Neuronal stem cell (in vitro differentiated cells): ENCODE measurements around the gene EIF4A3. TPM values are rescaled to one million over a fixed set of nuclear protein-coding genes. Genes with fewer than 3 reads are reported as not detected.

Experiments
- DNase-seq: peaks from one replicate; pipeline ENCODE4 v3.0.0-alpha.2; 2013; ENCODE audit warnings: low spot score
- H2AFZ ChIP-seq: one replicate; pipeline ENCODE4 v1.6.1; 2013; ENCODE audit warnings: mild to moderate bottlenecking, low read length, inconsistent platforms
- H2AK5ac ChIP-seq: 2 replicates; pipeline ENCODE4 v1.6.1; 2013; ENCODE audit warnings: low read depth, mild to moderate bottlenecking, inconsistent platforms, low read length, moderate library complexity, mixed read lengths
- H2BK120ac ChIP-seq: 2 replicates; pipeline ENCODE4 v1.6.1; 2013; ENCODE audit warnings: low read depth, mild to moderate bottlenecking, inconsistent platforms, low read length, moderate library complexity, mixed read lengths
- H2BK12ac ChIP-seq: one replicate; pipeline ENCODE4 v1.6.1; 2013; ENCODE audit warnings: low read length, inconsistent platforms
- H2BK15ac ChIP-seq: 2 replicates; pipeline ENCODE4 v1.6.1; 2013; ENCODE audit warnings: mild to moderate bottlenecking, low read length, inconsistent platforms, mixed read lengths
- H2BK5ac ChIP-seq: one replicate; pipeline ENCODE4 v1.6.1; 2013; ENCODE audit warnings: inconsistent platforms, mild to moderate bottlenecking, low read length, moderate library complexity
- H3K14ac ChIP-seq: one replicate; pipeline ENCODE4 v1.6.1; 2013; ENCODE audit warnings: low read length, inconsistent platforms
- H3K18ac ChIP-seq: 2 replicates; pipeline ENCODE4 v1.6.1; 2013; ENCODE audit warnings: low read length, inconsistent platforms
- H3K23ac ChIP-seq: 2 replicates; pipeline ENCODE4 v1.6.1; 2013; ENCODE audit warnings: low read depth, mild to moderate bottlenecking, mixed read lengths, low read length, inconsistent platforms; ENCODE audit not compliant: poor library complexity
- H3K27ac ChIP-seq: replicated peaks from 3 replicates; pipeline ENCODE4 v1.5.1; 2013; ENCODE audit warnings: low read length, inconsistent platforms
- H3K27me3 ChIP-seq, 3 experiments: 2 replicates each; pipeline ENCODE4 v1.6.1; 2013; ENCODE audit warnings: low read length in 3 of 3, mild to moderate bottlenecking in 2 of 3, inconsistent platforms in 1 of 3, low read depth in 1 of 3, mixed read lengths in 1 of 3, moderate library complexity in 1 of 3; ENCODE audit not compliant: control insufficient read depth in 3 of 3, insufficient read depth in 3 of 3
- H3K36me3 ChIP-seq, 2 donors: replicated peaks in 1 of 2; 2 replicates each; pipeline ENCODE4 v1.6.1; 2013; ENCODE audit warnings: low read length in 2 of 2; ENCODE audit not compliant: control insufficient read depth in 2 of 2, insufficient read depth in 2 of 2
- H3K4ac ChIP-seq: 2 replicates; pipeline ENCODE4 v1.6.1; 2013; ENCODE audit warnings: inconsistent platforms, mild to moderate bottlenecking, low read length, moderate library complexity
- H3K4me1 ChIP-seq, 2 donors: 1 replicate in 1 of 2; 2 replicates in 1 of 2; pipeline ENCODE4 v1.6.1; 2013; ENCODE audit warnings: low read length in 2 of 2, low read depth in 1 of 2; ENCODE audit not compliant: control insufficient read depth in 2 of 2, insufficient read depth in 1 of 2
- H3K4me2 ChIP-seq: one replicate; pipeline ENCODE4 v1.6.1; 2013; ENCODE audit warnings: mild to moderate bottlenecking, low read length, inconsistent platforms; ENCODE audit not compliant: insufficient read depth, poor library complexity, severe bottlenecking
- H3K4me3 ChIP-seq, 2 donors: 2 replicates each; pipeline ENCODE4 v1.5.1; 2013; ENCODE audit warnings: low read length in 2 of 2, mild to moderate bottlenecking in 2 of 2, inconsistent platforms in 1 of 2, moderate library complexity in 1 of 2
- H3K79me1 ChIP-seq: one replicate; pipeline ENCODE4 v1.6.1; 2013; ENCODE audit warnings: low read depth, mild to moderate bottlenecking, inconsistent platforms, low read length, moderate library complexity
- H3K9ac ChIP-seq: one replicate; pipeline ENCODE4 v1.6.1; 2013; ENCODE audit warnings: mild to moderate bottlenecking, low read depth, low read length, inconsistent platforms; ENCODE audit not compliant: poor library complexity
- H3K9me3 ChIP-seq, 2 donors: replicated peaks in 1 of 2; 2 replicates each; pipeline versions ENCODE3 to v1.6.1; 2013; ENCODE audit warnings: low read length in 2 of 2, mild to moderate bottlenecking in 2 of 2, inconsistent platforms in 1 of 2, low read depth in 1 of 2, mixed read lengths in 1 of 2, moderate library complexity in 1 of 2; ENCODE audit not compliant: control insufficient read depth in 2 of 2, insufficient read depth in 1 of 2
- H4K8ac ChIP-seq: one replicate; pipeline ENCODE4 v1.6.1; 2013; ENCODE audit warnings: low read depth, mild to moderate bottlenecking, inconsistent platforms, low read length, moderate library complexity
- H4K91ac ChIP-seq: one replicate; pipeline ENCODE4 v1.6.1; 2013; ENCODE audit warnings: low read length, low read depth, mild to moderate bottlenecking, inconsistent platforms; ENCODE audit not compliant: poor library complexity
- WGBS, 2 donors: extraction: QIAGEN DNeasy Blood & Tissue Kit; methylation state at CpG; one replicate each; pipeline ENCODE4 v1.1.7; 2013; ENCODE audit warnings: missing lambda C conversion rate in 2 of 2, mixed read lengths in 1 of 2; ENCODE audit not compliant: insufficient read length in 2 of 2, insufficient replicate concordance in 1 of 2; ENCODE audit errors: extremely low coverage in 2 of 2; 5-methylcytosine and 5-hydroxymethylcytosine counted together
- small RNA-seq: library from polyadenylated mRNA; stranded (forward); fragments of <200 nt; extraction: miRNeasy Mini kit (QIAGEN cat#:217004); gene quantifications from one replicate; pipeline ENCODE3, GENCODE V24; 2013; ENCODE audit not compliant: insufficient read depth

EIF4A3 gene

GRCh38 chr17:80086616-80087015, 60.3 kb downstream of the EIF4A3 start:
- Histone ChIP-seq H2BK120ac (no peak overlapping the region), H3K4me1 (no peaks in the 10 kb centered on the region), H3K27ac (no peak overlapping the region), H4K91ac (no peak overlapping the region), H3K14ac (no peak overlapping the region), H2AK5ac (peak overlapping the region; percentile 24), H3K9ac (no peak overlapping the region), H3K27me3 (no peaks in the 10 kb centered on the region), H3K4me3 (no peak overlapping the region), H3K18ac (no peak overlapping the region), H3K9me3 (no peaks in the 10 kb centered on the region), H2BK12ac (no peak overlapping the region), H3K4me2 (no peak overlapping the region), H4K8ac (no peak overlapping the region), H2BK15ac (no peak overlapping the region), H2AFZ (no peak overlapping the region), H2BK5ac (no peak overlapping the region), H3K4ac (no peak overlapping the region), H3K23ac (no peak overlapping the region), H3K36me3 (peaks cover 0 to 12% of the 10 kb centered on the region in 2 donors), H3K79me1 (no peaks in the 10 kb centered on the region)
- no CpG with 5 or more reads among the region's 11 CpGs for WGBS, 2 donors
- no peak for DNase-seq

GRCh38 chr17:80086081-80086480, 60.8 kb downstream of the EIF4A3 start:
- WGBS, 2 donors: no CpG with 5 or more reads among the region's 17 CpGs
- Histone ChIP-seq H3K9me3 (no peaks in the 10 kb centered on the region), H3K9ac (no peak overlapping the region), H4K91ac (no peak overlapping the region), H3K23ac (peak overlapping the region; percentile 61), H3K27me3 (no peaks in the 10 kb centered on the region), H2AK5ac (no peak overlapping the region), H3K79me1 (no peaks in the 10 kb centered on the region), H3K36me3 (peaks cover 0 to 12% of the 10 kb centered on the region in 2 donors), H3K4me1 (no peaks in the 10 kb centered on the region), H4K8ac (no peak overlapping the region), H2BK5ac (no peak overlapping the region), H3K27ac (no peak overlapping the region), H3K4ac (no peak overlapping the region), H3K4me3 (no peak overlapping the region), H2BK15ac (no peak overlapping the region), H2BK12ac (no peak overlapping the region), H2AFZ (no peak overlapping the region), H2BK120ac (no peak overlapping the region), H3K14ac (no peak overlapping the region), H3K18ac (no peak overlapping the region), H3K4me2 (no peak overlapping the region)
- DNase-seq: no peak

- DNase-seq: no peak
- Histone ChIP-seq H3K27me3 (no peaks in the 10 kb centered on the region), H2BK5ac (no peak overlapping the region), H3K9me3 (no peaks in the 10 kb centered on the region), H3K4me2 (no peak overlapping the region), H3K23ac (no peak overlapping the region), H3K4ac (no peak overlapping the region), H3K36me3 (peaks cover 0 to 5% of the 10 kb centered on the region in 2 donors), H3K79me1 (no peaks in the 10 kb centered on the region), H3K9ac (no peak overlapping the region), H4K8ac (no peak overlapping the region), H2BK15ac (no peak overlapping the region), H2BK12ac (no peak overlapping the region), H3K27ac (no peak overlapping the region), H3K4me1 (peaks cover 4 to 6% of the 10 kb centered on the region in 2 donors), H4K91ac (no peak overlapping the region), H2AK5ac (no peak overlapping the region), H2BK120ac (no peak overlapping the region), H3K14ac (no peak overlapping the region), H2AFZ (no peak overlapping the region), H3K18ac (no peak overlapping the region), H3K4me3 (no peak overlapping the region)
- no CpG with 5 or more reads among the region's 15 CpGs for WGBS, 2 donors
Observed at GRCh38 chr17:80084773-80085172, 62.2 kb downstream of the EIF4A3 start.

Small RNA genes within 50 kb of the gene (small RNA-seq; reads per million reads assigned to genes)
- gene AC087741.2 (not detected), gene MIR1268B (not detected)
